Fibroblast of lung (primary cell): ENCODE measurements around the gene AMHR2.

Source experiments
- EZH2 ChIP-seq: IDR thresholded peaks from 2 replicates; pipeline ENCODE4 v1.5.1; 2012; ENCODE audit warnings: low read length, control low read depth, mild to moderate bottlenecking; ENCODE audit errors: missing control alignments
- TF ChIP-seq, protein P1 (sequence below), 2 donors: IDR thresholded peaks in 1 of 2; conservative IDR thresholded peaks in 1 of 2; 1 replicate in 1 of 2; 2 replicates in 1 of 2; pipeline ENCODE4 v1.5.1; 2011 to 2012; ENCODE audit warnings: low read length in 2 of 2, control low read depth in 1 of 2, inconsistent platforms in 1 of 2, low read depth in 1 of 2, mild to moderate bottlenecking in 1 of 2

DNA sequence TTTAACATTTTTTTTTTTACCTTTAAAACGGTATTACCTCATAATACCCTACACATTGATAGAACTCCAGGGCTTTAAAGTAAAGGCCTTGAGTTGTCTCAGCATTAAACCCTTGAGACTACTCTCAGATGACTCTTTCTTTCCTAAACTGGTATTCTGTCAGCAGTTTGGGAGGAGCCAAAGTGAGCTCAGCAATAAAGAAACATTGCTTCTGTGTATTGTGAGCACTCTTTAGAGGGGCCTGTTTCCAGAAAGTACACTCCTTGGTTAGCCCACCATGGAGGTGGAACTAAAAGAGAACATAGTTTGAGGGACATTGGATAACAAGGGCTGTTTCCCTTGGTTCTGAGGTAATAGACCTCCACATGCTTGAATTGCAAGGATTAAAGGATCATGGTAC lies 55.2 kb downstream of the AMHR2 start:
- TF ChIP-seq, protein P1, sequence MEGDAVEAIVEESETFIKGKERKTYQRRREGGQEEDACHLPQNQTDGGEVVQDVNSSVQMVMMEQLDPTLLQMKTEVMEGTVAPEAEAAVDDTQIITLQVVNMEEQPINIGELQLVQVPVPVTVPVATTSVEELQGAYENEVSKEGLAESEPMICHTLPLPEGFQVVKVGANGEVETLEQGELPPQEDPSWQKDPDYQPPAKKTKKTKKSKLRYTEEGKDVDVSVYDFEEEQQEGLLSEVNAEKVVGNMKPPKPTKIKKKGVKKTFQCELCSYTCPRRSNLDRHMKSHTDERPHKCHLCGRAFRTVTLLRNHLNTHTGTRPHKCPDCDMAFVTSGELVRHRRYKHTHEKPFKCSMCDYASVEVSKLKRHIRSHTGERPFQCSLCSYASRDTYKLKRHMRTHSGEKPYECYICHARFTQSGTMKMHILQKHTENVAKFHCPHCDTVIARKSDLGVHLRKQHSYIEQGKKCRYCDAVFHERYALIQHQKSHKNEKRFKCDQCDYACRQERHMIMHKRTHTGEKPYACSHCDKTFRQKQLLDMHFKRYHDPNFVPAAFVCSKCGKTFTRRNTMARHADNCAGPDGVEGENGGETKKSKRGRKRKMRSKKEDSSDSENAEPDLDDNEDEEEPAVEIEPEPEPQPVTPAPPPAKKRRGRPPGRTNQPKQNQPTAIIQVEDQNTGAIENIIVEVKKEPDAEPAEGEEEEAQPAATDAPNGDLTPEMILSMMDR (conservative IDR thresholded peaks at IDR 0.05 in 1 of 2, IDR thresholded peaks at IDR 0.05 in 1 of 2; ENCODE audit: low read depth in 1 of 2, low read length in 2 of 2), result no peak
- no peak for TF ChIP-seq EZH2
